Glutamatergic neuron (in vitro differentiated cells): ENCODE data around the gene ASXL1. TPM values are rescaled to one million over a fixed set of nuclear protein-coding genes. Genes with fewer than 3 reads are reported as not detected.

ENCODE experiments used
- DNase-seq: peaks from one replicate; pipeline ENCODE4 v3.0.0; 2022
- H3K27ac Mint-ChIP-seq: one replicate; pipeline ENCODE4 v1.8.0; 2020; ENCODE audit warnings: mild to moderate bottlenecking, mixed read lengths, inconsistent platforms; ENCODE audit not compliant: unreplicated experiment
- H3K27me3 Mint-ChIP-seq: one replicate; pipeline ENCODE4 v1.8.0; 2020; ENCODE audit warnings: mild to moderate bottlenecking, moderate library complexity, mixed read lengths, inconsistent platforms; ENCODE audit not compliant: unreplicated experiment
- H3K36me3 Mint-ChIP-seq: one replicate; pipeline ENCODE4 v1.8.0; 2020; ENCODE audit warnings: mild to moderate bottlenecking, mixed read lengths, inconsistent platforms; ENCODE audit not compliant: unreplicated experiment
- H3K4me1 Mint-ChIP-seq: one replicate; pipeline ENCODE4 v1.8.0; 2020; ENCODE audit warnings: mild to moderate bottlenecking, low read depth, mixed read lengths, inconsistent platforms; ENCODE audit not compliant: unreplicated experiment
- H3K4me3 Mint-ChIP-seq: one replicate; pipeline ENCODE4 v1.8.0; 2020; ENCODE audit warnings: mild to moderate bottlenecking, mixed read lengths, inconsistent platforms; ENCODE audit not compliant: unreplicated experiment
- H3K9me3 Mint-ChIP-seq: one replicate; pipeline ENCODE4 v1.8.0; 2020; ENCODE audit warnings: mild to moderate bottlenecking, moderate library complexity, mixed read lengths, inconsistent platforms; ENCODE audit not compliant: unreplicated experiment
- CTCF ChIP-seq: fragments of 200-600 bp; sonication (generic); IDR thresholded peaks from one replicate; pipeline ENCODE4 v1.5.0; 2021; ENCODE audit not compliant: partially characterized antibody, unreplicated experiment
- total RNA-seq: library from RNA; stranded (reverse); fragmentation: NEBNext Ultra II Directional; extraction: Animal tissue kit (Norgen Biotek cat#: 25700); gene quantifications from one replicate; pipeline ENCODE4 v1.2.1, GENCODE V29; 2021; ENCODE audit not compliant: unreplicated experiment

Gene ASXL1
- total RNA-seq, 1 donor from 2014 or later = 85.1 TPM

GRCh38 chr20:32357375-32357868 lies 709 bp upstream of the ASXL1 start:
- DNase-seq = no peak
- H3K27ac Mint-ChIP-seq = peak overlapping the region; percentile 87
- no peak for TF ChIP-seq CTCF
- H3K4me3 Mint-ChIP-seq = peak overlapping the region; percentile 97
- no peaks in the 10 kb centered on the region for H3K36me3 Mint-ChIP-seq
- peaks cover 28% of the 10 kb centered on the region for H3K4me1 Mint-ChIP-seq
- peaks cover 12% of the 10 kb centered on the region for H3K27me3 Mint-ChIP-seq
- H3K9me3 Mint-ChIP-seq = peaks cover 9% of the 10 kb centered on the region

GRCh38 chr20:32358632-32358882 lies 426 bp downstream of the ASXL1 start:
- Mint-ChIP-seq H3K9me3 (peaks cover 9% of the 10 kb centered on the region), H3K4me1 (peaks cover 28% of the 10 kb centered on the region), H3K4me3 (no peak overlapping the region), H3K27ac (no peak overlapping the region), H3K27me3 (peaks cover 13% of the 10 kb centered on the region), H3K36me3 (no peaks in the 10 kb centered on the region)
- no peak for TF ChIP-seq CTCF
- no peak for DNase-seq

- peaks cover 9% of the 10 kb centered on the region for H3K9me3 Mint-ChIP-seq
- peak; percentile 75 for DNase-seq
- peaks cover 15% of the 10 kb centered on the region for H3K27me3 Mint-ChIP-seq
- no peaks in the 10 kb centered on the region for H3K36me3 Mint-ChIP-seq
- peaks cover 28% of the 10 kb centered on the region for H3K4me1 Mint-ChIP-seq
- H3K27ac Mint-ChIP-seq = peak overlapping the region; percentile 9
- peak overlapping the region; percentile 85 for H3K4me3 Mint-ChIP-seq
- TF ChIP-seq CTCF = no peak
Measured at GRCh38 chr20:32358883-32359632, 927 bp downstream of the ASXL1 start.

GRCh38 chr20:32359633-32360332 lies 1.7 kb downstream of the ASXL1 start:
- peaks cover 24% of the 10 kb centered on the region for H3K4me1 Mint-ChIP-seq
- peaks cover 9% of the 10 kb centered on the region for H3K9me3 Mint-ChIP-seq
- TF ChIP-seq CTCF = no peak
- peaks cover 15% of the 10 kb centered on the region for H3K27me3 Mint-ChIP-seq
- H3K36me3 Mint-ChIP-seq = no peaks in the 10 kb centered on the region
- peak overlapping the region; percentile 85 for H3K4me3 Mint-ChIP-seq
- DNase-seq = no peak
- peak overlapping the region; percentile 9 for H3K27ac Mint-ChIP-seq

GRCh38 chr20:32360333-32360634 lies 2.2 kb downstream of the ASXL1 start:
- H3K27me3 Mint-ChIP-seq = peaks cover 15% of the 10 kb centered on the region
- no peak for TF ChIP-seq CTCF
- no peak overlapping the region for H3K27ac Mint-ChIP-seq
- DNase-seq = no peak
- peaks cover 9% of the 10 kb centered on the region for H3K9me3 Mint-ChIP-seq
- no peaks in the 10 kb centered on the region for H3K36me3 Mint-ChIP-seq
- peaks cover 22% of the 10 kb centered on the region for H3K4me1 Mint-ChIP-seq
- peak overlapping the region; percentile 85 for H3K4me3 Mint-ChIP-seq
